HepG2 (cell line): Measurements from ENCODE around the gene TFF2. TPM values are rescaled to one million over a fixed set of nuclear protein-coding genes. Genes with fewer than 3 reads are reported as not detected.
A peak's percentile ranks its signal among the peaks of the same experiment; 100 is the strongest.

Experiments used
- ARHGAP35 ChIP-seq: sonication (generic); formaldehyde crosslinking; IDR thresholded peaks from 2 replicates; pipeline ENCODE4 v1.9.0; 2022; ENCODE audit warnings: mild to moderate bottlenecking, inconsistent platforms, moderate library complexity, missing genetic modification reagents, borderline replicate concordance
- CBX5 ChIP-seq: sonication (generic); formaldehyde crosslinking; IDR thresholded peaks from 2 replicates; pipeline ENCODE4 v1.4.0; 2020; ENCODE audit warnings: missing genetic modification reagents, borderline replicate concordance
- E2F5 ChIP-seq: sonication (generic); formaldehyde crosslinking; conservative IDR thresholded peaks from 2 replicates; pipeline ENCODE4 v1.4.0; 2020; ENCODE audit warnings: missing genetic modification reagents
- ETV5 ChIP-seq: IDR thresholded peaks from 2 replicates; pipeline ENCODE4 v1.6.1; 2018; ENCODE audit warnings: missing biosample characterization, missing genetic modification reagents, inconsistent platforms, borderline replicate concordance
- FOXK2 ChIP-seq: fragments of 450-650 bp; IDR thresholded peaks from 2 replicates; pipeline ENCODE4 v1.6.1; 2016
- KAT8 ChIP-seq: IDR thresholded peaks from 2 replicates; pipeline ENCODE4 v1.6.1; 2016; ENCODE audit warnings: missing genetic modification reagents, missing compliant biosample characterization
- KLF9 ChIP-seq: IDR thresholded peaks from 2 replicates; pipeline ENCODE4 v1.6.1; 2016; ENCODE audit warnings: low read depth
- NFRKB ChIP-seq: fragments of 450-650 bp; IDR thresholded peaks from 2 replicates; pipeline ENCODE4 v1.6.1; 2017
- PATZ1 ChIP-seq: sonication (generic); formaldehyde crosslinking; IDR thresholded peaks from 2 replicates; pipeline ENCODE4 v1.4.0; 2020; ENCODE audit warnings: missing genetic modification reagents
- PRMT3 ChIP-seq: sonication (generic); formaldehyde crosslinking; IDR thresholded peaks from 2 replicates; pipeline ENCODE4 v1.8.1; 2022; ENCODE audit warnings: low read depth, mild to moderate bottlenecking, moderate library complexity, missing genetic modification reagents, borderline replicate concordance
- SETDB1 ChIP-seq: sonication (generic); formaldehyde crosslinking; IDR thresholded peaks from 2 replicates; pipeline ENCODE4 v1.5.1; 2020; ENCODE audit warnings: missing genetic modification reagents, mild to moderate bottlenecking, borderline replicate concordance
- SNAPC2 ChIP-seq: sonication (generic); formaldehyde crosslinking; IDR thresholded peaks from 2 replicates; pipeline ENCODE4 v1.8.1; 2022; ENCODE audit warnings: mild to moderate bottlenecking, missing genetic modification reagents
- SRSF4 ChIP-seq: fragments of 200-400 bp; formaldehyde crosslinking; IDR thresholded peaks from one replicate; pipeline ENCODE4 v1.6.1; 2018; ENCODE audit warnings: mild to moderate bottlenecking, low read depth, low read length, moderate library complexity; ENCODE audit not compliant: poor library complexity, severe bottlenecking
- ZBTB38 ChIP-seq: sonication (generic); formaldehyde crosslinking; IDR thresholded peaks from 2 replicates; pipeline ENCODE4 v1.5.1; 2020; ENCODE audit warnings: mild to moderate bottlenecking, missing genetic modification reagents
- ZMYM3 ChIP-seq: sonication (generic); formaldehyde crosslinking; IDR thresholded peaks from 2 replicates; pipeline ENCODE4 v1.5.1; 2020; ENCODE audit warnings: mild to moderate bottlenecking, missing genetic modification reagents
- ZNF282 ChIP-seq: fragments of 450-650 bp; IDR thresholded peaks from 2 replicates; pipeline ENCODE4 v1.6.1; 2018; ENCODE audit not compliant: partially characterized antibody
- ZNF350 ChIP-seq: sonication (generic); formaldehyde crosslinking; IDR thresholded peaks from 2 replicates; pipeline ENCODE4 v1.4.0; 2020; ENCODE audit warnings: mild to moderate bottlenecking, low read depth, missing genetic modification reagents, borderline replicate concordance
- ZNF652 ChIP-seq: IDR thresholded peaks from 2 replicates; pipeline ENCODE4 v1.6.1; 2016; ENCODE audit warnings: low read depth, borderline replicate concordance
- ZNF670 ChIP-seq: sonication (generic); formaldehyde crosslinking; IDR thresholded peaks from 2 replicates; pipeline ENCODE4 v1.8.0; 2022; ENCODE audit warnings: mild to moderate bottlenecking, missing genetic modification reagents, borderline replicate concordance
- ZNF674 ChIP-seq: sonication (generic); formaldehyde crosslinking; IDR thresholded peaks from 2 replicates; pipeline ENCODE4 v1.5.0; 2020; ENCODE audit warnings: low read depth, mild to moderate bottlenecking, missing genetic modification reagents
- ZNF703 ChIP-seq: sonication (generic); formaldehyde crosslinking; IDR thresholded peaks from 2 replicates; pipeline ENCODE4 v1.5.1; 2020; ENCODE audit warnings: missing genetic modification reagents, mild to moderate bottlenecking, moderate library complexity, borderline replicate concordance
- ZNF710 ChIP-seq: sonication (generic); formaldehyde crosslinking; IDR thresholded peaks from 2 replicates; pipeline ENCODE4 v1.5.0; 2020; ENCODE audit warnings: mild to moderate bottlenecking, missing genetic modification reagents, borderline replicate concordance
- ZNF839 ChIP-seq: sonication (generic); formaldehyde crosslinking; IDR thresholded peaks from 2 replicates; pipeline ENCODE4 v1.4.0; 2020; ENCODE audit warnings: missing genetic modification reagents, mild to moderate bottlenecking, borderline replicate concordance
- ZSCAN25 ChIP-seq: sonication (generic); formaldehyde crosslinking; IDR thresholded peaks from 2 replicates; pipeline ENCODE4 v1.8.0; 2022; ENCODE audit warnings: mild to moderate bottlenecking, missing genetic modification reagents
- ZSCAN5A ChIP-seq: sonication (generic); formaldehyde crosslinking; IDR thresholded peaks from 2 replicates; pipeline ENCODE4 v1.8.0; 2022; ENCODE audit warnings: mild to moderate bottlenecking, missing genetic modification reagents, borderline replicate concordance
- polyA plus RNA-seq, 8 experiments: library from polyadenylated mRNA; depleted of rRNA in 3 of 8; stranded (reverse) in 7 of 8; unstranded in 1 of 8; fragments of >200 nt; fragmentation: Illumina TruSeq in 4 of 8; extraction: Trizol in 4 of 8; gene quantifications; 2 replicates each; pipeline versions ENCODE4 v1.2.1 to v1.2.3, GENCODE V29; 2011 to 2016; ENCODE audit warnings: low read depth in 4 of 8, missing spikeins in 1 of 8, mixed read lengths in 1 of 8; ENCODE audit not compliant: insufficient read depth in 1 of 8
- total RNA-seq, 5 experiments: library from RNA; depleted of rRNA; stranded (reverse); fragments of >200 nt; fragmentation: Illumina TruSeq; extraction: Trizol; gene quantifications; 2 replicates each; pipeline ENCODE4 v1.2.3, GENCODE V29; 2016; ENCODE audit warnings: low read depth in 1 of 5

The TFF2 gene
- total and polyA plus RNA-seq, 2 of the 13 experiments (the other 11 are each of a cell fraction or from before 2014, with no cell fraction given): 1.5 TPM; not detected in 1

GRCh38 chr21:42386034-42386591 is 35.3 kb upstream of the TFF2 start (continued):
- TF ChIP-seq CBX5 (CRISPR knock-in tag) (peak; percentile 68; the same call in 1 of the 2 replicates), ETV5 (CRISPR knock-in tag) (peak; percentile 73; the same call in 1 of the 2 replicates), NFRKB (no peak), ZBTB38 (CRISPR knock-in tag) (0 out of 2 replicates have a peak, but pooled peaks have one; percentile 48), PATZ1 (CRISPR knock-in tag) (peak; percentile 81), KAT8 (CRISPR knock-in tag) (peak; percentile 76), SETDB1 (CRISPR knock-in tag) (no peak), SRSF4 (no peak), ZNF350 (no peak; the same call in 1 of the 2 replicates), ARHGAP35 (CRISPR knock-in tag) (no peak), ZNF282 (no peak), PRMT3 (CRISPR knock-in tag) (no peak), ZSCAN25 (CRISPR knock-in tag) (no peak), ZNF670 (0 out of 2 replicates have a peak, but pooled peaks have one; percentile 65), ZNF703 (no peak), FOXK2 (peak; percentile 85), KLF9 (CRISPR knock-in tag) (no peak), ZSCAN5A (CRISPR knock-in tag) (no peak), ZMYM3 (CRISPR knock-in tag) (peak; percentile 66), E2F5 (CRISPR knock-in tag) (no peak), ZNF710 (CRISPR knock-in tag) (no peak), SNAPC2 (0 out of 2 replicates have a peak, but pooled peaks have one; percentile 76), ZNF652 (no peak), ZNF674 (no peak), ZNF839 (CRISPR knock-in tag) (no peak)
